GM21786 (cell line): ENCODE results near the gene SPATA6L.

Experiments
- ATAC-seq: cut with Tn5 transposase; IDR thresholded peaks from one replicate; pipeline ENCODE4 v1.9.1; 2021; ENCODE audit not compliant: unreplicated experiment

The SPATA6L gene, protein sequence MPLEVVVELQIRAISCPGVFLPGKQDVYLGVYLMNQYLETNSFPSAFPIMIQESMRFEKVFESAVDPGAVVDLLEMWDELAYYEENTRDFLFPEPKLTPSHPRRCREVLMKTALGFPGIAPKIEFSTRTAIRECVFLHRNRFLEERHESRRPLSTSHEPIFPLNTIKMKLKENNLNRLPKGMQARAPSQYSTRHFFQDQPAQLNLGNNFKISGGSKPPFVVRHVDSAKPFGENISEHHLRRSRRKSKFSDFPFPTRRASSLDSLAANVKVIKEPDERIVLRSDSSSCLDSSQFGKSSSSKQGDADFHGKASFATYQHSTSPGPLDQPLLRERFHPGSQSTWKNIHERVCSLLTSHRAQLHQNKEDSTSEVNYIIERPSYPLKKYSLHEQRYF

DNA sequence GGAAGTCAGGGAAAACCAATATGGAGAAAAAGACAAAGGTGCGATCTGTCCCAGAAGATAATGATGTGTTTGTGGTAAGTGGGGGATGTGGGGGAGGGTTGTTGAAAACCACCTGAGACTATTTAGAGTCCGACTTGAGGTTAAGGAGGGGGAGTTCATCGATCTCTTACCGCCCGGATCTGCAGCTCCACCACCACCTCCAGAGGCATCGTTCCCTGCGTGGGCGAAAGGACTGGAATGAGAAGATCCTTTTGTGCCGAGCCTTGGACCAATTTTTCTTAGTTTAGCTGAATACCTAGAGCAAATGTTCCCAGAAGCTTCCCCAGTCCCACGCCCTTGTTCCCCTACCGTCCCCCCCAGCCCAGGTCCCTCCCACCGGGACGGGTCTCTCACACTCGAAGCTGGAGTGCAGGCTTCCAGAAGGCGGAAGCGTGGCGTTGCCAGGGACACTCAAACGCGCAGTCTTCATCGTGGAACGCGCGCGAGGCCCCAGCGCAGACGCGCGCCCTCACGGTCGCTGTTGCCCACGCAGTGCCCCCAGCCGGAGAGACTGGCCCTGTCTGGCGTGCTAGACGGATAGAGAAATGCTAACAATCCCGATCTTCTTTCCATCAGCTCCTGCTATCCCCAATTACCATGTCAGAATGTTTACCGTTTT lies at the start of gene SPATA6L:
TSS of gene SPATA6L (minus strand) at position 439 of the 658 bp plus-strand sequence. CDS start at position 209, 230 bp downstream.
- ATAC-seq: peak; percentile 37

DNA sequence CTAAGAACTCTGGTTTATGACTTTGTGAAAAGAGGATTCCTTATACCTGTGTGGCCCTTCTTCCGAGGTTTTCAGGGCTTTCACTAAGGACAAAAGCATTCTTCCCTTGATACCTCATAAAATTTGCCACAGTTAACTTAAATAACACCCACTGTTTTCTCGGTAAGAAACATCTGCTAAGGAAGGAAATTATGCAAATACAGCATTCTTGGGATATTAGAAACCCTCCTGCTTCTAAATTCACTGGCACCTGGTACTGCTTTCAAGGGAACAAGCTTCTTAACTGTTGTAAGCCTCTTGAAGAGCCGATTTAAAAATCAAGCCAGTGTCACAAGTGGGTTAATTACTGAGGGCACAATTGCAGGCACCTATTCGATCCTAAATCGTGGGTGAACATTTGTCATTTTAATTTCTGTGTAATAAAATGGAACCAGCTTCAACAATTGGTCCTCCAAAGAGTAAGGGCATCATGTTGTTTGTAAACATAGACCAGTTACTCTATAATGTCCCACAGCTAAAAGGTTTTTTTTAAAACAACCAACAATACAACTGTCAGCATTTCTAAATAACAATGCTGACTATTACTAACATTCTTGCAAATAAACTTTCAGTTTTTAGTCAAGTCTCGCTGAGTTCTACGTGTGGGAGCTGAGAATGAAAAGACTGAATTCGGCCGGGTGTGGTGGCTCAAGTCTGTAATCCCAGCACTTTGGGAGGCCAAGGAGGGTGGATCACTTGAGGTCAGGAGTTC lies 48.2 kb upstream of the SPATA6L start:
- no peak for ATAC-seq

DNA sequence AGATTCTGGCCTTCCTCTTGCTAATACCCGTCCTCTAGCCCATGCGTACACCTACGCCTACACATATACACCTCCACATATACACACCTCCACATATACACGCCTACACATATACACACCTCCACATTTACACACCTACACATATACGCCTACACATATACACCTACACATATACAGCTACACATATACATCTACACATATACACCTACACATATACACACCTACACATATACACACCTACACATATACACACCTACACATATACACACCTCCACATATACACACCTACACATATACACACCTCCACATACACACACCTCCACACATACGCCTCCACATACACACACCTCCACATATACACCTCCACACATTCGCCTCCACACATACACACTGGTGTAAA lies 47.6 kb upstream of the SPATA6L start:
- no peak for ATAC-seq

DNA sequence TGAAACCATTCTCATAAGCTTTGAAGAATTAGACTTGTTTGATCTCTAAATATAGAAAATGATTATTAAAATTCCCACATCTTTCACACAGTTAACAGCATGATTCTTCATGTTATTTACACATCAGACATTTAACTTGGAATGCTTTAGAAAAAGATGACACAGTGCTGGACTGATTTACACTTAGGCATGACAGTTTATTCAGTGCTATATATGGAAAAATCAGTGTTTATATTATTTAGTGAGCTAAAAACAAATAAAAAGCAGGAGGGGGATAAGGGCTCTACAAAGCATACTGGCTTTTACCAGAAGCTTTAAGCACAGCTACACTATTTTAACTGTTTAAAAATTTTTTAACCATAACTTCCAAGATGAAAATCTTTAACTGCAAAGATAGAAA lies 43.1 kb upstream of the SPATA6L start:
- ATAC-seq: no peak

DNA sequence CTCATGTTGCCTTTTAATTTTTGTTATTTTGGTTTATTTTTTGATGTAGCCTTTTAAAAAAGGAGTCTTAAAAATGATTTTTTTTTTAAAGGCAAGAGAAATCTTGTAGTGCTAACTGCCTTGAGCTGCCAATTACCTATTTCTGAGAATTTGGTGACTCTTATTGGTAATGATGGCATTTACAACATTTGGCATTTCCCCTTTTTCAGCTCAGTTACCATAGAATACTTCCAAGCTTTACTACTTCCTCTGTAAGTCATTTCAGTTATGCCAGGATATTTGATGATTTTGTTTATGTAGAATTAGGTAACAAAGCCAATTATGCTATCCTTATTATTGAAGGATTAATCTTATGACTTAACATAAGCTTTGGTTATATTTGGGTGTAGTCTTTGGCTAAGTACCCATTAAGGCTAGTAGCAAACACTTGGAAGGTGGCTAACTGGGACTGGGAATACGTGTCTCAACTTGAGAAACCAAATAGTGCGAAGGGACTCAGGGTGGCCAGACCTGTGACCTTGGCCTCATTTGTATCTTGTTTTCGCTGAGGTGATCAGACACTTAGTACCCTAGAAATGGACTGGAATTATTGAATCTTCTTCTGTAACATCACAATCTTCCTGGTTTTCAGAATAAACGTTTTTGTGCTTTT lies 40.8 kb upstream of the SPATA6L start:
- no peak for ATAC-seq

DNA sequence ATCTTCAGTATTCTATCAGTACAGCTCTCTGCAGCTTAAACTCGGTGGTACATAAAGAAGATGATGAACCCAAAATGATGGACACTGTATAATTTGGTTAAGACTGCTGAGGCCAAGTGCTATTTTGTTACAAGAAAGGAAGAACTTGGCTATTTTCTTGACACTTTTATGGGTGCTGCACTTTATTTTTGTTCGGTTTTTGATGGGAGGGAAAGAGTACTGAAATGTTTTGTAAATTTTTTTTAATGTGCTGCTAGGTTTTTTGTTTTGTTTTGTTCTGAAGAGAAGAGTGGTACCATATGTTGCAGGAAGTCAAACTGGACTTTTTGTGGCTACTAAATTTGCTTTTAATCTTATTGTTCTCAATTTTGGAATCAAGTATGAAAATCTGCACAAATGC lies 39.7 kb upstream of the SPATA6L start:
- no peak for ATAC-seq

DNA sequence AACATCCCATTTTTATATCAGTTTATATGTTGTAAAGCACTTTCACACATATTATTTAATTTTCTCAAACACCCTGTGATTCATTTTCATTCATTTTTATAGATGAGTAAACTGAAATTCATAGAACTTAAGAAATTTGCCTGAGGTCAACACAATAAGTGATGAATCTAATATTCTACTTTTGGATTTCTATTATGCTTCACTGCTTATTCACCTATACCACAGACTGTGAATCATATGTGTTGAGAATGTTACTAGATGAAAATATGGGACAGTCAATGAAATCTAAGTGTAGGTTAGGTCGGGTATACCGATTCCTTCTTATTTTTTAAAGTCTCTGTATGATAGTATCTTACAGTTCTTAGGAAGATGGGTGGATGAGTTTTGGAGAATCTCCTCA lies 37.8 kb upstream of the SPATA6L start:
- ATAC-seq: no peak

DNA sequence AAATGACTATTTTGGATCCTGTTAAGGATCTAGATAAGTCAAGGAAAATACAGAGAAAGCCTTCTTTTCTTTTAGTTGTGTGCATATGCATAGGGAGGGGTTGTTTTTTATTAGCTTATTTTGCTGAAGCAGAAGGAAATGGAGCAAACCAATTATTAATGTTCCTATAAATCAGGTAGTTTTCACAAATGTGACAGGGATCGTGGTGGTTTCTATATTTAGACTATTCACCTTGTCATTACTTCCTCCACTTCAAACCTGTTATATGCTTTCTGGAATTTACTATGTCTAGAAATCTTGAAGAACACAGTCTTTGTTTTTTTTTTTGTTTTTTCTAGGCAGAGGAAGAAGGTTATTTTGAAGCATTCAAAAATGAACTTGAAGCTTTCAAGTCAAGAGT lies 35.2 kb upstream of the SPATA6L start:
- no peak for ATAC-seq

DNA sequence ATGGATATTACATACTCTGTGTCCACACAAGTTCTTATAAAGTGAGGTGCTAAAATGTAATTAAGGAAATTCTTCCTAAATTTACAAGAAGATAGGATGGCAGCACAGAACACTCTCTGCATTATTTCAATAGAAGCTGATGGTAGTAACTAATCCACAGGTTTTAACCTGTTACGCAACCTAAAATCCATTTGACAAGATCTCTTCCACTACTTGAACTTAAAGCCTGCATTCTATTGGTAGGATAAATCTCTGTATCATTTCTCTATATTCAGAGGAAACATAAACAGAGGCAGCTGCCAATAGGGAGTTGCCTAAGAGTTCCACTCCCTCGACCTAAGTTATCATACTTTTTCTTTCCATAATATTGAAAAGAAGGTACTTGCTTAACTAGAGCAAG lies 34.7 kb upstream of the SPATA6L start:
- ATAC-seq: no peak

DNA sequence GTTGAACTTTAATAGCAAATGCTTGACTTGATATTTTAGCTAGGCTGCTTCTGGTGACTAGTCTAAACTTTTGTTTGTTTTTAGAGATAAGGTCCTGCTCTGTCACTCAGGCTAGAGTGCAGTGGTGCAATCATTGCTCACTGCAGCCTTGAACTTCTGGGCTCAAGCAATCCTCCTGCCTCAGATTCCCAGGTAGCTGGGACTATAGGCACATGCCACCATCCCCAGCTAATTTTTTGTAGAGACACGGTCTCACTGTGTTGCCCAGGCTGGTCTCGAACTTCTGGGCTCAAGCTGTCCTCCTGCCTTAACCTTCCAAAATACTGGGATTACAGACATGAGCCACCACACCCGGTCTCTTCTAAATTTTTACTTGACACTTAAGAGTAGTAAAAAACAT lies 33.8 kb upstream of the SPATA6L start:
- no peak for ATAC-seq

DNA sequence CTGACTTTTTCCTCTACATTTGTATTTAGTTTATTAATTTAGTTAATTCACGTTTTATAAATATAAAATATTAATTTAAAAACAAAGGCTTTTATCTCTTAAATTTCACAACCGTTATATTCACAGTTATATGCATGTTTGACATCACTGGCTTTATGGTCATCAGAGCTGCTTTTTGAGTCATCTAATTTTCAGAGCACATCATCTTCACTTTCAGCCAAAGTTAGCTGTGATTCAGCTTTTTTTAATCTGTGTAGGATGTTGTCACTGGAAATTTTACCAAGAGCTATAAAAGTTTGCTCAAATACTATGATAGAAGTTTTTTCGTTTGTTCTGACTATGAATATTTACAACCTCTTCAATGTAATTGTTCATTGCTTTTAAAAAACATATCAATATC lies 25.5 kb upstream of the SPATA6L start:
- ATAC-seq: no peak

DNA sequence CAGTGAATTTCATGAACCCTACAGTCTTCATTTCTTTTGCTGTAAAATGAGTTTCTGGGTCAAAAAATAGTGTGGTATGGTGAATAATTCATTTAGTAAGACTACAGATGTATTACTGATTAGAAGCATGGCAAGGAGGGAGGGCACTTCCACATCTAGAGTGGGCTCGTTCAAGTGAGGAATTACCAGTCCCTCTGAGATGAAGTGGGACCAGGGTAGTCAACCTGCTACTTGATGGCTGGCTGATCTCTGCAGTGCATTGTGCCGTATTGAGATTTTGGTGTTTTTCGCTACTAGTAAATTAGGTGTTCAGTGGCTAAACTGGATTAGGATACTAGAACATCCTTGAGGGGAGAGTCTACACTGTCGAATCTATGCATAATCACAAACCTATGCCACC lies 23.9 kb upstream of the SPATA6L start:
- peak; percentile 55 for ATAC-seq

DNA sequence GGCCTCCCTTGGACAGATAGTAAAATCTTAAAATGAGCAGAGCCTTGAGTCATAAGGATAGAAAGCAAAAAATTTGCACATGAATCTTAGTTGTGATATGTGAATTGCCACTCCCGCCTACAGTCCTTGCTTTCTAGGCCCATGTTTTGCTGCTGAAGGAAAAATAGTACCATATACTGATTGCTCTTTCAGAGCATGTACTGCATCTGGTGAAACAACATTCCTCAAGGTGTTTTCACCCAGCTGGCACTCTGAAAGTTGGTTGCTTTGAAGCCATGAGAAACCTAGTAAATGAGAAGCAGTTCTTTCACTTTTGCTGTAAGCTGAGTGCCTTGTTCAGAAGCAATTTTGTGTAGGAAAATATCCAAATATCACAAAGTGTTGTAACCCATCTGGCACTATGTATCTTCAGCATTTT lies 23.4 kb upstream of the SPATA6L start:
- ATAC-seq: peak; percentile 74

DNA sequence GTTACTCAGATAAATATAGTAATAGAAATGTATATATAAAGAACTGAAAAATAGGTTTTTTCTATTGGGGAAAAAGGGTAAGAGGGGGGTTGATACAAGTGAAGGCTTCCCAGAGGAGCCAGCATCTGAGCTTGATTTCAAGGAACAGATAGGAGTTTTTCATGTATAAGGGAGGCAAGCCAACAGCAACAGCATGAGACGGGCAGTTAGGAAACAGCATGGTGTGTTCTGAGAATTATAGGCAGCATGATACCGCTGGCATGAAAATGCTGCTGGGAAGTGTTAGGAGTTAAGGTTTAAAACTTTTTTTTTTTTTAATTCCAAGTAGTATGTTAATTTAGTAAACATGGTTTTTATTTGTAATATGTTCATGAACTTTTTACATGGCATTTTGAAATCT lies 22.7 kb upstream of the SPATA6L start:
- ATAC-seq: no peak

DNA sequence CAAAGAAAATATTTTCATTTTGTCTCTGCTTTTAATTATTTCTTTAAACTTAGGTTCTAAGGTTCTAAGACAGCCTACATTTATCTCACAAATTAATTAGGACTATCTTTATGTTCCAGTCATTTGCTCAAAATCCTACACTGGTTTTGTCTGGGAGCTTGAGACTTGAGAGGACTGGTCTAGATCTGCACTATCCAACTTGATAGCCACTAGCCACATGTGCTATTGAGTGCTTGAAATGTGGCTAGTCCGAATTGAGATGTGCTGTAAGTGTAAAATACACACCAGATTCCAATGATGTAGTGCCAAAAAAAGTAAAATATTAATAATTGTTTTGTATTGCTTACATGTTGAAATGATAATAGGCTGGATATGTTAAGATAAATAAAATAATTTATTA lies 20.3 kb upstream of the SPATA6L start:
- no peak for ATAC-seq

DNA sequence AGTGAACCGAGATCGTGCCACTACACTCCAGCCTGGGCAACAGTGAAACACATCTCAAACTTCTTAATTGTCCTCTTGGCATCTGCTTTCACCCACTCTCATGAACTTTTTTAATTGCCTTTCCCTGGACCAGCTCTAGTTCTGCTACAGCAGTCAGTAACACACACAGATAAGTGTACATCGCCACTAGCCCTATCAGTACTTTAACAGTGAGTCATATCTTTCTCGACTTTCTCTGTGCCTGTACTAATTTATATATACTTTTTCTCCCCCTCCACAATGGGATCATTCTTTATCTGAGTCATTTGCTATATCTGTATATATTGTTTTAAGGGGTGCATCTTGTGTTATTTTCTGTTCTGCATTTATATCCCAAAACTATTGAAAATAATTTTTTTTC lies 19.8 kb upstream of the SPATA6L start:
- no peak for ATAC-seq

DNA sequence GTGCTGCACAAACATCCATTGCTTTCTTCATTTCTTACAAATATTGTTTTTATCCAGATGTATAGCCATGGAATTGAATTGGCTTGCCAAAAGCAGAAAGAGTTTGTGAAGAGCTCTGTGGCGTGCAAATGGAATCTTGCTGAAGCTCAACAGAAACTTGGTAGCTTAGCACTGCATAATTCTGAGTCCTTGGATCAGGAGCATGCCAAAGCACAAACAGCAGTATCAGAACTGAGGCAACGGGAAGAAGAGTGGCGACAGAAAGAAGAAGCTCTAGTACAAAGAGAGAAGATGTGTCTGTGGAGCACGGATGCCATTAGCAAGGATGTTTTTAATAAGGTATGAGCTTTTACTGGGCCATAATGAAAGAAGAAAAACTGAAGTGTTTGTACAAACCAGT lies 18.5 kb upstream of the SPATA6L start:
- ATAC-seq: no peak

DNA sequence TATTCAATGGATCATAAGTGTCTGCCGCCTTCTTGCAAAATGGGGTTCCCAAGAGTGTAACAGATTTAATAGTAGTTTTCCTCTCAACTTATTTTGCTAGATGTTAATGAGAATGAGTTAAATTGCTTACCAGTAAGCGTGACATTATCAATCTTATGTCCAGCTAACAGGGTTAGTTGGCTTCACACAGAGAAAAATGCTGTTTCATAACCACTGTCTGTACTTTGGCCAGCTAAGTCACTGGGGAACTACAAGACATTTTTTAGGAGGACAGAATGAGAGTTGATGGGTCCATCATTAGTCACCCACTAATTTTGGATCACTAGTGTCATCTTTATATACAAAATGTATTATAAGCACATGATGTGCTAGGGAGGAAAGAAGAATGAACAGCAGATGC lies 14.5 kb upstream of the SPATA6L start:
- ATAC-seq: no peak

DNA sequence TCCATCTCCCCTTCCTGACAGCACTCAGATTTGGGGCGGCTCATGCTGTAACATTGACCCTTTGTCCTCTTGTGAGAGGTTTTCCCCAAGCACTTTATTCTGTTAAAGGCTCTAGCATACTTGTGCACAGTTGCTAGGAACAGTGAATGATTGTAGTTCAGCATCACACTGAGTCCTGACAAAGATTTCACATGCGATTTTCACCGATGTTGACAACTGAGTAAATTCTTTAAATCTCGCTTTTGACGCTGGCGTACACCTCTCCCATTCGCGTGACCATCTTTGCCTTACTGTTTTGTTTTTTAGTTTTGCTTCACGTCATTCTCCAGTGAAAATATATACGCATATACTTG lies 13.9 kb upstream of the SPATA6L start:
- ATAC-seq: no peak

DNA sequence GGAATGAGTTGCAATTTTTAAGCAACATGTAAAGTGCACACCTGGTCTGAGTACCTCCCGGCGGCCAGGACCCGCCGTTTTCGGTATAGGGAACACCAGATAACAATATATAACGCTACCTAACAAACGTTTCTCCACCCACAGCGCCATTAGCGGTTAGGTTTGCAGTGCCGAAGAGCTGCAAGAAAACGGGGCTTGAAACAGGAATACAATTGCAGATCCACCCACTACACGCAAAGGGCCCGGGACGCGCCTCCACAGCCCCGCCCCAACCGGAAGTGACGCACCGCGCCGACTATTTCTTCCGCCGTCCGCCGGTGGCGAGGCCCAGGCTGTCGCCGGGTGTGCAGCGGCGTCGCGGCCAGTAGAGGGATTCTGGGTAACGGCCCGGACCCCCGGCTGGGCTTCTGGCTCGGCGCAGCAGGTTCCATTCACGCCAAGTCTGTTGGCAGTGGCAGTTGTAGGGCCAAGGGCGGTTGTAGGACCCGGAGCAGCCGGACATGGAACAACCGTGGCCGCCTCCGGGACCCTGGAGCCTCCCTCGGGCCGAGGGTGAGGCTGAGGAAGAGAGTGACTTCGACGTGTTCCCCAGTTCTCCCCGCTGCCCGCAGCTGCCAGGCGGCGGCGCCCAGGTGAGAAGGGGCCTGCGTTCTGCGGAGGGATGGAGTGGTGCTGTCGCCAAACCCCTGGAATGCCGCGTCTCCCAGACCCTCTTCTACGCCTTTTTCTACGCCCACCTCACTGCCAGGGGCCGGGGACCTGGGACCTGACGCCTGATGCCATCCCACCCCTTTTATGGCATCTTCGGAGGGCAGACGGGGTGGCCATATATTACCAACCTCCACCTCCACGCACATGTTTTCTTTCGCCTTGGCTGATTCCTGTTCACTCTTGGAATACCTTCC lies 13.2 kb upstream of the SPATA6L start, which contains the start of gene CDC37L1:
TSS of gene CDC37L1 (plus strand) at position 302 of the 905 bp plus-strand sequence. CDS start at position 501, 199 bp downstream.
- ATAC-seq: peak; percentile 96
